Activated CD4-positive, alpha-beta memory T cell treated with anti-CD3 and anti-CD28 coated beads for 36 hours (primary cell): Measurements from ENCODE around the gene HMOX1. TPM values are rescaled to one million over a fixed set of nuclear protein-coding genes. Genes with fewer than 3 reads are reported as not detected.

ENCODE experiments used
- CTCF ChIA-PET: fragments of 350-600 bp; sonication (Branson Sonifier 250); formaldehyde crosslinking; loops from one replicate; lab custom pipeline; 2021; ENCODE audit warnings: antibody characterized with exemption, inconsistent platforms; lab: Charles Lee
- POLR2A ChIA-PET: fragments of 350-600 bp; sonication (Branson Sonifier 250); formaldehyde crosslinking; loops from one replicate; lab custom pipeline; 2021; ENCODE audit warnings: antibody characterized with exemption; lab: Charles Lee
- DNase-seq: peaks from one replicate; pipeline ENCODE4 v3.0.0-alpha.2; 2020
- H3K27ac Mint-ChIP-seq: one replicate; pipeline ENCODE4 v1.8.0; 2021; ENCODE audit warnings: mixed read lengths
- H3K27me3 Mint-ChIP-seq: one replicate; pipeline ENCODE4 v1.8.0; 2021; ENCODE audit warnings: mixed read lengths
- H3K36me3 Mint-ChIP-seq: one replicate; pipeline ENCODE4 v1.8.0; 2021; ENCODE audit warnings: mixed read lengths
- H3K4me1 Mint-ChIP-seq: one replicate; pipeline ENCODE4 v1.8.0; 2021; ENCODE audit warnings: low read depth, mixed read lengths
- H3K4me3 Mint-ChIP-seq: one replicate; pipeline ENCODE4 v1.8.0; 2021; ENCODE audit warnings: mild to moderate bottlenecking, mixed read lengths
- H3K9me3 Mint-ChIP-seq: one replicate; pipeline ENCODE4 v1.8.0; 2021; ENCODE audit warnings: mixed read lengths
- intact Hi-C: fragments of 100-400 bp; cut with micrococcal nuclease; formaldehyde crosslinking; loops from one replicate; pipeline ENCODE4 v1.15.1; 2023
- total RNA-seq, 2 experiments: library from RNA; stranded (reverse); gene quantifications; one replicate each; pipeline ENCODE4 v1.2.3, GENCODE V29; 2021

HMOX1 gene
- total RNA-seq, 2 experiments from 2014 or later: 2.7 to 2.8 TPM

DNA sequence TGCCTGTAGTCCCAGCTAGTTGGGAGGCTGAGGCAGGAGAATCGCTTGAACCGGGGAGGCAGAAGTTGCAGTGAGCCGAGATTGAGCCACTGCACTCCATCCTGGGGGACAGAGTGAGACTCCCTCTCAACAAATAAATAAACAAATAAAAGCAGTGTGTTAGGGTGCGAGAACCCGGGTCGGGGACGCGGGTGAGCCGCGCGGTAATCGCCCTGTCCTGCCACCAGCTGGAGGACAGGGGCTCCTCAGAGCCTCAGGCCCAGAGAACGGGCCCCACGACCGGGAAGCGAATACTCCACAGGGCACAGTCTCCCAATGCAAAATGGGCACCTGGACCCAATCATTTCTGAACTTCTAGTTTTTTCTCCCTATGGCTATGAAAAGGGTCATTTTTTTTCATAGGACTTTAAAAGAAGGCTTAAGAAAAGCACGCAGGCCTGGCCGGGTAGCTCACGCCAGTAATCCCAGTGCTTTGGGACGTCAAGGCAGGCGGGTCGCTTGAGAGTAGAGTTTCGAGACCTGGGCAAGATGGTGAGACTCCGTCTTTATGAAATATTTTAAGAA lies 18.3 kb downstream of the HMOX1 start:
- Mint-ChIP-seq H3K4me1 (peaks cover 29% of the 10 kb centered on the region), H3K27ac (peak overlapping the region; percentile 97), H3K27me3 (no peaks in the 10 kb centered on the region), H3K36me3 (peaks cover 42% of the 10 kb centered on the region), H3K4me3 (peak overlapping the region; percentile 96), H3K9me3 (no peaks in the 10 kb centered on the region)
- intact Hi-C loops: no loop called here
- CTCF ChIA-PET: interaction anchor here (0.6 to 2.9 kb wide), 3 partner anchors 31 to 227 kb away, joined by 3 to 7 read pairs (median 4); no protein-coding TSS in a partner anchor
- POLR2A ChIA-PET: interaction anchor here (0.8 kb wide), 1 partner anchor 47 kb away, joined by 3 read pairs; no protein-coding TSS in a partner anchor
- peak; percentile 31 for DNase-seq

DNA sequence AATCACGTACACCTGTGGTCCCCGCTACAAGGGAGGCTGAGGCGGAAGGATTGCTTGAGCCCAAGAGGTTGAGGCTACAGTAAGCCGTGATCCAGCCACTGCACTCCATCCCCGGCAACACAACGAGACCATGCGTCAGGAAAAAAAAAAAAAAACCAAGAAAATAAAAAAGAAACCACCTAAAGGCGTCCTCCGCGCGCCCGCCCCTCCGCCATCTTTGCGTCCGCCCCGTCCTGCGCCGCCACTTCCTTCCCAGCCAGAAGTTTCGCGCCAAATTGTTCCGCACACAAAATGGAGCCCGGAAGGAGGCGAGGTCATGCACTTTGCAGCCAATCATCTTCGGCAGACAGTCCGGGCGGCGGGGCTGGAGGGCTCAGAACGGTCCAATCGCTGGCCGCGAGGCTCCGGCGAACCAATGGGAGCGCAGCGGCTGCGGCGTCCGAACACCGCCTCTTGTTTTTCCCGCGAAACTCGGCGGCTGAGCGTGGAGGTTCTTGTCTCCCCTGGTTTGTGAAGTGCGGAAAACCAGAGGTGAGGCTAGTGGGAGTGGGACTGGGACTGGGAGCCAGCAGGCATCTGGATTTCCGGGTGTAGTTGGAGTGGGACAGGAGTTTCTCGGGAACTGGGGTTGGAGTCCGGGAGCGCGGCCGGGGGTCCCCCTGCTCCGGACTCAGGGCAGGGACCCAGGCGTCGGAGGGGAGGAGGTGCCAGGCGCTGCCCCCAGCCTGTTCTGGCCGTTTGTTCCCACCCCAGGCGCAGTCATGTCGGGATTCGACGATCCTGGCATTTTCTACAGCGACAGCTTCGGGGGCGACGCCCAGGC lies 19.0 kb downstream of the HMOX1 start, which contains the start of gene MCM5:
Gene MCM5, plus strand, starts transcription at position 463 of the 823 bp plus-strand sequence. Its CDS starts 299 bp downstream, at position 762.
- Mint-ChIP-seq H3K9me3 (no peaks in the 10 kb centered on the region), H3K36me3 (peaks cover 49% of the 10 kb centered on the region), H3K27ac (peak within 1 kb of the TSS; percentile 97), H3K4me3 (peak within 1 kb of the TSS; percentile 96), H3K4me1 (peaks cover 29% of the 10 kb centered on the region), H3K27me3 (no peaks in the 10 kb centered on the region)
- DNase-seq: peak; percentile 99
- ChIA-PET CTCF (interaction anchor here (0.8 to 2.9 kb wide), 2 partner anchors 30 to 49 kb away, joined by 3 to 7 read pairs; no protein-coding TSS in a partner anchor), POLR2A (interaction anchor here (1.5 kb wide), 1 partner anchor 11 kb away, joined by 4 read pairs; no protein-coding TSS in a partner anchor)
- intact Hi-C loops: loop anchor here (1.0 to 10.0 kb wide), 3 partner anchors 23 to 95 kb away; no protein-coding TSS in a partner anchor

GRCh38 chr22:35400501-35400790 lies 19.6 kb downstream of the HMOX1 start:
- H3K9me3 Mint-ChIP-seq: no peaks in the 10 kb centered on the region
- CTCF ChIA-PET: interaction anchor here (2.9 kb wide), 1 partner anchor 49 kb away, joined by 7 read pairs; no protein-coding TSS in a partner anchor

GRCh38 chr22:35401863-35402262 lies 21.0 kb downstream of the HMOX1 start:
- H3K36me3 Mint-ChIP-seq: peaks cover 62% of the 10 kb centered on the region
- no peaks in the 10 kb centered on the region for H3K9me3 Mint-ChIP-seq
- DNase-seq: no peak
- POLR2A ChIA-PET: interaction anchor here (0.6 to 1.5 kb wide), 2 partner anchors 9 to 13 kb away, joined by 3 to 4 read pairs; no protein-coding TSS in a partner anchor
- peak overlapping the region; percentile 96 for H3K4me3 Mint-ChIP-seq
- H3K4me1 Mint-ChIP-seq: peaks cover 32% of the 10 kb centered on the region
- no peaks in the 10 kb centered on the region for H3K27me3 Mint-ChIP-seq
- H3K27ac Mint-ChIP-seq: no peak overlapping the region
- CTCF ChIA-PET: interaction anchor here (0.7 to 3.2 kb wide), 3 partner anchors 29 to 180 kb away, joined by 3 to 15 read pairs (median 6); no protein-coding TSS in a partner anchor
- intact Hi-C loops: loop anchor here (2.0 to 10.0 kb wide), 2 partner anchors 51 to 97 kb away; no protein-coding TSS in a partner anchor

More at GRCh38 chr22:35400501-35400790, 19.6 kb downstream of the HMOX1 start:
- Mint-ChIP-seq H3K27ac (peak overlapping the region; percentile 97), H3K4me1 (peaks cover 29% of the 10 kb centered on the region), H3K27me3 (no peaks in the 10 kb centered on the region), H3K36me3 (peaks cover 52% of the 10 kb centered on the region), H3K4me3 (peak overlapping the region; percentile 96)
- intact Hi-C loops: loop anchor here (1.0 to 10.0 kb wide), 3 partner anchors 23 to 96 kb away; no protein-coding TSS in a partner anchor
- POLR2A ChIA-PET: interaction anchor here (1.5 kb wide), 1 partner anchor 11 kb away, joined by 4 read pairs; no protein-coding TSS in a partner anchor
- peak; percentile 31 for DNase-seq

- H3K9me3 Mint-ChIP-seq: no peaks in the 10 kb centered on the region
- intact Hi-C loops: loop anchor here (10.0 kb wide), 1 partner anchor 99 kb away; no protein-coding TSS in a partner anchor
- no peak overlapping the region for H3K27ac Mint-ChIP-seq
- H3K27me3 Mint-ChIP-seq: no peaks in the 10 kb centered on the region
- ChIA-PET CTCF (interaction anchor here (0.7 to 3.2 kb wide), 3 partner anchors 28 to 224 kb away, joined by 3 to 15 read pairs (median 9); no protein-coding TSS in a partner anchor), POLR2A (interaction anchor here (1.1 to 1.3 kb wide), 2 partner anchors 17 to 73 kb away, joined by 3 read pairs; no protein-coding TSS in a partner anchor)
- H3K4me3 Mint-ChIP-seq: no peak overlapping the region
- peaks cover 77% of the 10 kb centered on the region for H3K36me3 Mint-ChIP-seq
- H3K4me1 Mint-ChIP-seq: peaks cover 32% of the 10 kb centered on the region
- no peak for DNase-seq
Observed at GRCh38 chr22:35403356-35403755, 22.5 kb downstream of the HMOX1 start.

DNA sequence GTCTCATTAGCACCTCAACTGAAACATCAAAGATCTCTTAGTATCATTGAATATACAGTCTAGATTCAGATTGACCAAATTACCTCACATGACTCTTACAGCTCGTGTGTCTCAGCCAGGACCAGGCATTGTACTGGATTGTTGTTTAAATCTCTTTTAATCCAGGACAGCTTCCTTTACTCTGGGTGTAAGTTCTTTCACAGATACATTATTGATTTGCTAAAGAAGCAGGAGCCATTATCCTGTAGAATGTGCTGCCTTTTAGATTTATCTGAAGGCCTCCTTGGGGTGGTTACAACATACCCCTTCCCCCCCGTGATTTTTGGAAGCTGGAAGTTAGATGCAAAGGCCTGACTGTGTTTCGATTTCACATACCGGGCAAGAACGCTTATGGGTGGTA lies 23.3 kb downstream of the HMOX1 start:
- H3K36me3 Mint-ChIP-seq: peaks cover 81% of the 10 kb centered on the region
- ChIA-PET CTCF (interaction anchor here (0.7 to 3.2 kb wide), 3 partner anchors 27 to 224 kb away, joined by 3 to 15 read pairs (median 9); no protein-coding TSS in a partner anchor), POLR2A (interaction anchor here (0.6 to 1.5 kb wide), 2 partner anchors 10 to 244 kb away, joined by 3 to 5 read pairs; partner anchors contain the start of gene APOL6)
- H3K27me3 Mint-ChIP-seq: no peaks in the 10 kb centered on the region
- no peak overlapping the region for H3K27ac Mint-ChIP-seq
- H3K9me3 Mint-ChIP-seq: no peaks in the 10 kb centered on the region
- H3K4me3 Mint-ChIP-seq: no peak overlapping the region
- intact Hi-C loops: loop anchor here (10.0 kb wide), 1 partner anchor 99 kb away; no protein-coding TSS in a partner anchor
- peaks cover 30% of the 10 kb centered on the region for H3K4me1 Mint-ChIP-seq
- DNase-seq: no peak

DNA sequence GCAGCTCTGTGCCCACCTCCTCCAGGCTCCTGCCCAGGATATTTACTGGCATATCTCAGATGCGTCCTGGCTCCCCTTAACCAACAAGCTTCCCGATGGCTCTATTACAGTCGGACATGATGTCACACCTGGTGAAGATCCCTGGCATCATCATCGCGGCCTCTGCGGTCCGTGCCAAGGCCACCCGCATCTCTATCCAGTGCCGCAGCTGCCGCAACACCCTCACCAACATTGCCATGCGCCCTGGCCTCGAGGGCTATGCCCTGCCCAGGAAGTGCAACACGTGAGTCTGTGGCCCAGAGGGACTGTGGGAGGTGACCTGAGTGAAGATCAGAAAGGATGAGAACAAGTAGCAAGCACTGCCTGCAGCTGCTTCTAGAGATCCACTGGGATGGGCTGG lies 25.5 kb downstream of the HMOX1 start:
- Mint-ChIP-seq H3K4me3 (no peak overlapping the region), H3K27ac (no peak overlapping the region), H3K9me3 (no peaks in the 10 kb centered on the region), H3K4me1 (peaks cover 29% of the 10 kb centered on the region), H3K27me3 (no peaks in the 10 kb centered on the region), H3K36me3 (peaks cover 84% of the 10 kb centered on the region)
- intact Hi-C loops: loop anchor here (10.0 kb wide), 1 partner anchor 102 kb away; no protein-coding TSS in a partner anchor
- CTCF ChIA-PET: interaction anchor here (1.0 kb wide), 1 partner anchor 24 kb away, joined by 3 read pairs; no protein-coding TSS in a partner anchor
- POLR2A ChIA-PET: interaction anchor here (0.7 kb wide), 1 partner anchor 14 kb away, joined by 3 read pairs; no protein-coding TSS in a partner anchor
- DNase-seq: no peak

GRCh38 chr22:35407362-35407761 lies 26.5 kb downstream of the HMOX1 start:
- peaks cover 21% of the 10 kb centered on the region for H3K4me1 Mint-ChIP-seq
- H3K4me3 Mint-ChIP-seq: no peak overlapping the region
- ChIA-PET CTCF (interaction anchor here (1.0 kb wide), 1 partner anchor 658 kb away, joined by 5 read pairs; no protein-coding TSS in a partner anchor), POLR2A (interaction anchor here (0.7 to 1.1 kb wide), 2 partner anchors 10 to 19 kb away, joined by 3 read pairs; no protein-coding TSS in a partner anchor)
- H3K27ac Mint-ChIP-seq: no peak overlapping the region
- no peaks in the 10 kb centered on the region for H3K27me3 Mint-ChIP-seq
- peaks cover 83% of the 10 kb centered on the region for H3K36me3 Mint-ChIP-seq
- DNase-seq: no peak
- H3K9me3 Mint-ChIP-seq: no peaks in the 10 kb centered on the region
- intact Hi-C loops: loop anchor here (10.0 kb wide), 1 partner anchor 103 kb away; no protein-coding TSS in a partner anchor

- Mint-ChIP-seq H3K4me1 (peaks cover 10% of the 10 kb centered on the region), H3K36me3 (peaks cover 63% of the 10 kb centered on the region), H3K27me3 (no peaks in the 10 kb centered on the region), H3K27ac (no peak overlapping the region), H3K9me3 (no peaks in the 10 kb centered on the region), H3K4me3 (no peak overlapping the region)
- ChIA-PET POLR2A (interaction anchor here (0.8 to 1.8 kb wide), 3 partner anchors 9 to 18 kb away, joined by 4 read pairs; no protein-coding TSS in a partner anchor), CTCF (interaction anchor here (1.5 kb wide), 1 partner anchor 20 kb away, joined by 7 read pairs; no protein-coding TSS in a partner anchor)
- peak; percentile 17 for DNase-seq
- intact Hi-C loops: loop anchor here (10.0 kb wide), 1 partner anchor 105 kb away; no protein-coding TSS in a partner anchor
Observed at GRCh38 chr22:35409783-35410662, 29.1 kb downstream of the HMOX1 start.

DNA sequence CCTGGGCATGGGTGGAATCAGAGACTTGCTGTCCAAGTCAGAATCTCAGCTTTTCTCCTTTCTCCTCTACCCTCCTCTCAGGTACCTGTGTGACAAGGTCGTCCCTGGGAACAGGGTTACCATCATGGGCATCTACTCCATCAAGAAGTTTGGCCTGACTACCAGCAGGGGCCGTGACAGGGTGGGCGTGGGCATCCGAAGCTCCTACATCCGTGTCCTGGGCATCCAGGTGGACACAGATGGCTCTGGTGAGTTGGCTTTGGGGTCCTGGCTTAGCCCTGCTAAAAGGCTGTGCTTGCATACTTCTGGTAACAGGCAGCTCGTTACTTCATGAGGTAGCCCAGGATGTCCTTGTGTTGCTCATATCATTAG lies 29.8 kb downstream of the HMOX1 start:
- no peak for DNase-seq
- Mint-ChIP-seq H3K36me3 (peaks cover 67% of the 10 kb centered on the region), H3K27ac (no peak overlapping the region), H3K9me3 (no peaks in the 10 kb centered on the region), H3K4me1 (peaks cover 10% of the 10 kb centered on the region), H3K4me3 (no peak overlapping the region), H3K27me3 (no peaks in the 10 kb centered on the region)
- ChIA-PET CTCF (interaction anchor here (1.5 kb wide), 1 partner anchor 20 kb away, joined by 7 read pairs; no protein-coding TSS in a partner anchor), POLR2A (interaction anchor here (0.8 to 1.8 kb wide), 3 partner anchors 10 to 18 kb away, joined by 4 read pairs; no protein-coding TSS in a partner anchor)
- intact Hi-C loops: no loop called here
